ENCODE results near the gene MDM1.
A peak's percentile ranks its signal among the peaks of the same experiment; 100 is the strongest.

MDM1 gene

GRCh38 chr12:68348419-68348818, 16.3 kb upstream of the MDM1 start:
- no peak for DNase-seq (ENCODE audit: low read depth)
- no peak for TF ChIP-seq CTCF (conservative IDR thresholded peaks at IDR 0.05; ENCODE audit: low read depth, low read length)
- no peak overlapping the region for H3K4me3 ChIP-seq (ENCODE audit: low read length)

DNA sequence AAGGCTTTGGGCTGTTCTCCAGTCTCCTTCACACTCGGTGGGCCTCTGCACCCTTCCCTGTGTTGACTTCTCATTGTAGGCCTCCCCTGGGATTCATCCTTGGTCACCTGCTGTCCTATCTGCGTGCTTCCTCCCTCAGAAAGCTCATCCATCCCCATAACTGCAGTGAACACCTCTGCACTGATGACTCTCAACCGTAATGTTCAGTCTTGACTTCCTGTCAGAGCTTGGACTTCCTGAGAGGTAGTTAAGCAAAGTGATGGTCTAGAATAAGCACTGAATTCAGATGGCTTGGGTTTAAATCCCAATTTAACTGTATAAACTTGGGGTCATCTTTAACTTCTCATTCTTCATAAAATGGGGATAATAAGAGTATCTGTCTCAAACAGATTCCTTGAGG, 13.6 kb upstream of the MDM1 start:
- TF ChIP-seq CTCF (conservative IDR thresholded peaks at IDR 0.05; ENCODE audit: low read depth, low read length), result no peak
- H3K4me3 ChIP-seq (ENCODE audit: low read length), result no peak overlapping the region
- DNase-seq (ENCODE audit: low read depth), result no peak

DNA sequence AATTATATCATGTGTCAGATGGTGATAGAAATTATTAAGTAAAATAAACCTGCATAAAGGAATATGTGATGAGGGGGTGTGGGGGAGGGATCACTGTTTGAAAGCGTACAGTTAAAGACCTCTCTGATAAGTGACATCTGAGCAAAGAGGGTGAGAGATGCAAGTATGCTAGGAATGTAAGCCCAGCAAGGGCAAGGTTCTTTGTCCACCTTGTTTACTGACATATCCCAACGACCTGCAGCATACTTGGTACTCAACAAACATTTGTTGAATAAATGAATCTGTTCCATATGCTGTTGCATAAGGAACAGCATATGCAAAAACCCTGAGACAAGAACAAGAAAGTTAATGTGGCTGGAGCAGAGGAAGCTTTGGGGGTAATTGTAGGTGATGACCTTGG, 12.0 kb upstream of the MDM1 start:
- no peak for TF ChIP-seq CTCF (conservative IDR thresholded peaks at IDR 0.05; ENCODE audit: low read depth, low read length)
- no peak overlapping the region for H3K4me3 ChIP-seq (ENCODE audit: low read length)
- no peak for DNase-seq (ENCODE audit: low read depth)

GRCh38 chr12:68342966-68343365, 10.8 kb upstream of the MDM1 start:
- no peak overlapping the region for H3K4me3 ChIP-seq (ENCODE audit: low read length)
- DNase-seq (ENCODE audit: low read depth), result no peak
- TF ChIP-seq CTCF (conservative IDR thresholded peaks at IDR 0.05; ENCODE audit: low read depth, low read length), result no peak

- no peak for DNase-seq (ENCODE audit: low read depth)
- no peak for TF ChIP-seq CTCF (conservative IDR thresholded peaks at IDR 0.05; ENCODE audit: low read depth, low read length)
- H3K4me3 ChIP-seq (ENCODE audit: low read length), result no peak overlapping the region
Observed at GRCh38 chr12:68341822-68342221, 9.7 kb upstream of the MDM1 start.

- TF ChIP-seq CTCF (conservative IDR thresholded peaks at IDR 0.05; ENCODE audit: low read depth, low read length), result no peak
- no peak for DNase-seq (ENCODE audit: low read depth)
- no peak overlapping the region for H3K4me3 ChIP-seq (ENCODE audit: low read length)
Observed at GRCh38 chr12:68340404-68341270, 8.5 kb upstream of the MDM1 start.

- no peak for TF ChIP-seq CTCF (conservative IDR thresholded peaks at IDR 0.05; ENCODE audit: low read depth, low read length)
- DNase-seq (ENCODE audit: low read depth), result peak; percentile 38
- H3K4me3 ChIP-seq (ENCODE audit: low read length), result no peak overlapping the region
Observed at GRCh38 chr12:68336889-68337303, 4.7 kb upstream of the MDM1 start.
